Measurements from ENCODE around the gene STARD8.

DNA sequence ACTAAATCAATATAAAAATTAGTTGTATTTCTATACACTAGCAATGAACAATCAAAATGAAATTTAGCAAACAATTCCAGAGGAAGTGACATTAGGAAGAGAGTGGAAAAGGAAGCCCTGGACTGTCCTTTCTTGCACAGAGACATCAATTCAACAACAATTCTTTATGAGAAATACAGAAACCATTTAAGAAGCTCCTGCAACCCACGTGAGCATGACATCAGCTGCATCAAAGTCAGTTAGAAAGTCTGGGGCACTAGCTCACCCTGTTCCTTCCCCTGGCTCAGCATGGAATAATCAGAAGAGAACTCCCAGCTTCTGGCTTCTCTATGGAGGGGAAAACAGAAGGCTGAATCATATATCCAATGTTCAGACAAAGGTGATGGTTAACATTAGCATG, 48.6 kb upstream of the STARD8 start:
- TF ChIP-seq, protein P1, sequence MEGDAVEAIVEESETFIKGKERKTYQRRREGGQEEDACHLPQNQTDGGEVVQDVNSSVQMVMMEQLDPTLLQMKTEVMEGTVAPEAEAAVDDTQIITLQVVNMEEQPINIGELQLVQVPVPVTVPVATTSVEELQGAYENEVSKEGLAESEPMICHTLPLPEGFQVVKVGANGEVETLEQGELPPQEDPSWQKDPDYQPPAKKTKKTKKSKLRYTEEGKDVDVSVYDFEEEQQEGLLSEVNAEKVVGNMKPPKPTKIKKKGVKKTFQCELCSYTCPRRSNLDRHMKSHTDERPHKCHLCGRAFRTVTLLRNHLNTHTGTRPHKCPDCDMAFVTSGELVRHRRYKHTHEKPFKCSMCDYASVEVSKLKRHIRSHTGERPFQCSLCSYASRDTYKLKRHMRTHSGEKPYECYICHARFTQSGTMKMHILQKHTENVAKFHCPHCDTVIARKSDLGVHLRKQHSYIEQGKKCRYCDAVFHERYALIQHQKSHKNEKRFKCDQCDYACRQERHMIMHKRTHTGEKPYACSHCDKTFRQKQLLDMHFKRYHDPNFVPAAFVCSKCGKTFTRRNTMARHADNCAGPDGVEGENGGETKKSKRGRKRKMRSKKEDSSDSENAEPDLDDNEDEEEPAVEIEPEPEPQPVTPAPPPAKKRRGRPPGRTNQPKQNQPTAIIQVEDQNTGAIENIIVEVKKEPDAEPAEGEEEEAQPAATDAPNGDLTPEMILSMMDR (IDR thresholded peaks at IDR 0.05), result no peak
- no peak for TF ChIP-seq EZH2 (IDR thresholded peaks at IDR 0.05; ENCODE audit: borderline replicate concordance, insufficient read depth, low read depth, low read length, poor library complexity, severe bottlenecking)

All from B cell (primary cell).